ENCODE data around the gene CHD6.

The CHD6 gene

GRCh38 chr20:41619360-41620100, 1.4 kb upstream of the CHD6 start:
- DNase-seq, result no peak

GRCh38 chr20:41618807-41619311, 682 bp upstream of the CHD6 start:
- DNase-seq, result no peak

GRCh38 chr20:41617059-41617901, 897 bp downstream of the CHD6 start:
- DNase-seq, result peak; percentile 19

- no peak for DNase-seq
Measured at GRCh38 chr20:41616228-41616627, 1.9 kb downstream of the CHD6 start.

GRCh38 chr20:41615676-41616075, 2.5 kb downstream of the CHD6 start:
- no peak for DNase-seq

GRCh38 chr20:41615110-41615509, 3.1 kb downstream of the CHD6 start:
- no peak for DNase-seq

GRCh38 chr20:41613321-41613720, 4.9 kb downstream of the CHD6 start:
- no peak for DNase-seq

- no peak for DNase-seq
Measured at GRCh38 chr20:41609474-41609873, 8.7 kb downstream of the CHD6 start.

- DNase-seq, result no peak
Measured at GRCh38 chr20:41608606-41609005, 9.6 kb downstream of the CHD6 start.

- DNase-seq, result no peak
Measured at GRCh38 chr20:41607791-41608190, 10.4 kb downstream of the CHD6 start.

GRCh38 chr20:41604002-41604401, 14.2 kb downstream of the CHD6 start:
- no peak for DNase-seq

GRCh38 chr20:41601742-41602141, 16.4 kb downstream of the CHD6 start:
- DNase-seq, result no peak

- DNase-seq, result no peak
Measured at GRCh38 chr20:41600926-41601631, 17.1 kb downstream of the CHD6 start.

- DNase-seq, result no peak
Measured at GRCh38 chr20:41599699-41600104, 18.5 kb downstream of the CHD6 start.

GRCh38 chr20:41598719-41599118, 19.5 kb downstream of the CHD6 start:
- no peak for DNase-seq

GRCh38 chr20:41594514-41595322, 23.5 kb downstream of the CHD6 start:
- DNase-seq, result no peak

GRCh38 chr20:41592516-41593216, 25.5 kb downstream of the CHD6 start:
- no peak for DNase-seq

- DNase-seq, result no peak
Measured at GRCh38 chr20:41587956-41588355, 30.2 kb downstream of the CHD6 start.

- DNase-seq, result no peak
Measured at GRCh38 chr20:41587523-41587922, 30.7 kb downstream of the CHD6 start.

- no peak for DNase-seq
Measured at GRCh38 chr20:41586772-41587171, 31.4 kb downstream of the CHD6 start.

- DNase-seq, result no peak
Measured at GRCh38 chr20:41580350-41580749, 37.8 kb downstream of the CHD6 start.

Data from activated CD4-positive, alpha-beta T cell treated with anti-CD3 and anti-CD28 coated beads for 1 hour (primary cell).